Ishikawa (cell line): ENCODE data around the gene CARD11.

Experiments
- CEBPB ChIP-seq: IDR thresholded peaks from 2 replicates; pipeline ENCODE4 v1.6.1; 2012
- EGR1 ChIP-seq: IDR thresholded peaks from 2 replicates; pipeline ENCODE4 v1.6.1; 2012
- EP300 ChIP-seq: IDR thresholded peaks from 2 replicates; pipeline ENCODE4 v1.6.1; 2012; ENCODE audit warnings: borderline replicate concordance
- FOXM1 ChIP-seq: IDR thresholded peaks from 2 replicates; pipeline ENCODE4 v1.6.1; 2012; ENCODE audit warnings: low read depth, borderline replicate concordance
- NFIC ChIP-seq: IDR thresholded peaks from 2 replicates; pipeline ENCODE4 v1.6.1; 2012
- RAD21 ChIP-seq: IDR thresholded peaks from 2 replicates; pipeline ENCODE4 v1.6.1; 2012; ENCODE audit warnings: low read depth
- TAF1 ChIP-seq: IDR thresholded peaks from 2 replicates; pipeline ENCODE4 v1.6.1; 2012; ENCODE audit warnings: low read depth, mild to moderate bottlenecking
- TEAD4 ChIP-seq: IDR thresholded peaks from 2 replicates; pipeline ENCODE4 v1.6.1; 2012
- YY1 ChIP-seq: IDR thresholded peaks from 2 replicates; pipeline ENCODE4 v1.6.1; 2012; ENCODE audit warnings: low read depth
- ZBTB7A ChIP-seq: IDR thresholded peaks from 2 replicates; pipeline ENCODE4 v1.6.1; 2012; ENCODE audit warnings: low read depth
- TF ChIP-seq, protein P1 (sequence below): IDR thresholded peaks from 2 replicates; pipeline ENCODE4 v1.6.1; 2012; ENCODE audit warnings: low read depth, mild to moderate bottlenecking
- TF ChIP-seq, protein P2 (sequence below): IDR thresholded peaks from 2 replicates; pipeline ENCODE4 v1.6.1; 2012
- TF ChIP-seq, protein P3 (sequence below): IDR thresholded peaks from 2 replicates; pipeline ENCODE4 v1.6.1; 2012

DNA sequence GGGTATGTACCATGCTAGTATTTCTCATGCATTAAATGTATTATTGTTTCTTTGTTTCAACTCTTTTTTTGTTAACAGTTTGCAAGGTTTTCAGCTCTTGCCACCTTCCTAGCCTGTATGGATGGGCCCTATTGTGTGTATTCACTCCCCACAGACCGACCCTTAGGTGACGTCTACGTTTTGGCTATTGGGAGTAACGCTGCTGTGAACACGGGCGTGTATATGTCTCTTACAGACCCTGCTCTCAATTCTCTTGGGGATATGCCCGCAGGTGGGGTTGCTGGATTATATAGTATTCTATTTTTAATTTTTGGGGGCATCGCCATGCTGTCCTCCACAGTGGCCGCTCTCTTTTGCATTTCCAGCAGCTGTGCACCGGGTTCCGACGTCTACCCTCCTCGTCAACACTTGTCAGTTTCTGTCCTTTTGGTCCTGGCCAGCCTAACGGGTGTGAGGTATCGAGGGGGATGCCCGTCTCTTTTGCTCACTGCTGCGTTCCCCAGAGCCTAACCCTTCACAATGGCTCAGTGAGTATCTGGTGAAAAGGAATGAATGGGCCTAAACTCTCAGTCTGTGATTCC is 135.5 kb downstream of the CARD11 start:
- TF ChIP-seq CEBPB (no peak), NFIC (no peak), YY1 (no peak), TAF1 (no peak), FOXM1 (no peak), TEAD4 (no peak), EP300 (no peak), EGR1 (no peak), RAD21 (no peak), ZBTB7A (no peak)
- TF ChIP-seq, protein P1, sequence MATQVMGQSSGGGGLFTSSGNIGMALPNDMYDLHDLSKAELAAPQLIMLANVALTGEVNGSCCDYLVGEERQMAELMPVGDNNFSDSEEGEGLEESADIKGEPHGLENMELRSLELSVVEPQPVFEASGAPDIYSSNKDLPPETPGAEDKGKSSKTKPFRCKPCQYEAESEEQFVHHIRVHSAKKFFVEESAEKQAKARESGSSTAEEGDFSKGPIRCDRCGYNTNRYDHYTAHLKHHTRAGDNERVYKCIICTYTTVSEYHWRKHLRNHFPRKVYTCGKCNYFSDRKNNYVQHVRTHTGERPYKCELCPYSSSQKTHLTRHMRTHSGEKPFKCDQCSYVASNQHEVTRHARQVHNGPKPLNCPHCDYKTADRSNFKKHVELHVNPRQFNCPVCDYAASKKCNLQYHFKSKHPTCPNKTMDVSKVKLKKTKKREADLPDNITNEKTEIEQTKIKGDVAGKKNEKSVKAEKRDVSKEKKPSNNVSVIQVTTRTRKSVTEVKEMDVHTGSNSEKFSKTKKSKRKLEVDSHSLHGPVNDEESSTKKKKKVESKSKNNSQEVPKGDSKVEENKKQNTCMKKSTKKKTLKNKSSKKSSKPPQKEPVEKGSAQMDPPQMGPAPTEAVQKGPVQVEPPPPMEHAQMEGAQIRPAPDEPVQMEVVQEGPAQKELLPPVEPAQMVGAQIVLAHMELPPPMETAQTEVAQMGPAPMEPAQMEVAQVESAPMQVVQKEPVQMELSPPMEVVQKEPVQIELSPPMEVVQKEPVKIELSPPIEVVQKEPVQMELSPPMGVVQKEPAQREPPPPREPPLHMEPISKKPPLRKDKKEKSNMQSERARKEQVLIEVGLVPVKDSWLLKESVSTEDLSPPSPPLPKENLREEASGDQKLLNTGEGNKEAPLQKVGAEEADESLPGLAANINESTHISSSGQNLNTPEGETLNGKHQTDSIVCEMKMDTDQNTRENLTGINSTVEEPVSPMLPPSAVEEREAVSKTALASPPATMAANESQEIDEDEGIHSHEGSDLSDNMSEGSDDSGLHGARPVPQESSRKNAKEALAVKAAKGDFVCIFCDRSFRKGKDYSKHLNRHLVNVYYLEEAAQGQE = no peak
- TF ChIP-seq, protein P2, sequence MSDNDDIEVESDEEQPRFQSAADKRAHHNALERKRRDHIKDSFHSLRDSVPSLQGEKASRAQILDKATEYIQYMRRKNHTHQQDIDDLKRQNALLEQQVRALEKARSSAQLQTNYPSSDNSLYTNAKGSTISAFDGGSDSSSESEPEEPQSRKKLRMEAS = no peak
- TF ChIP-seq, protein P3, sequence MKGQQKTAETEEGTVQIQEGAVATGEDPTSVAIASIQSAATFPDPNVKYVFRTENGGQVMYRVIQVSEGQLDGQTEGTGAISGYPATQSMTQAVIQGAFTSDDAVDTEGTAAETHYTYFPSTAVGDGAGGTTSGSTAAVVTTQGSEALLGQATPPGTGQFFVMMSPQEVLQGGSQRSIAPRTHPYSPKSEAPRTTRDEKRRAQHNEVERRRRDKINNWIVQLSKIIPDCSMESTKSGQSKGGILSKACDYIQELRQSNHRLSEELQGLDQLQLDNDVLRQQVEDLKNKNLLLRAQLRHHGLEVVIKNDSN = no peak
